Fibroblast of upper back skin (primary cell): ENCODE results near the gene CD6.

Experiments used
- DNase-seq: peaks from one replicate; pipeline ENCODE4 v3.0.0-alpha.2; 2013

Gene CD6

DNA sequence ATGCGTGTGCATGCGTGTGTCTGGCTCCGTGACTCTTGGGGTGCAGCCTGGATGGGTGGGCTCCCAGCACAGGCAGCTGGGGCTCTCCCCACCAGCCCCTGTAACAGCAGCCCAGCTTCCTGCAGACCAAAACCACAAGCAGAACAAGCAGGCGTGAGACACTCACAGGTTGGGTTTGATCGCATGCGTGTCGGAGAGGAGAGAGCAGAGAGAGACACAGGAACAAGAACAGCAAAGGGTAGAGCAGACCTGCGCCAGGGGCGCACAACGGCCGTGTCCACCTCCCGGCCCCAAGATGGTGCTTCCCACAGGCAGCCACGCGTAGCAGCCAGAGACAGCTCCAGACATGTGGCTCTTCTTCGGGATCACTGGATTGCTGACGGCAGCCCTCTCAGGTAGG is at the start of gene CD6:
CD6 (plus strand) TSS at position 161 of the 400 bp plus-strand sequence; CDS start at position 347, 186 bp downstream.
- no peak for DNase-seq

- no peak for DNase-seq
Observed at GRCh38 chr11:60921777-60922335, 49.6 kb upstream of the CD6 start.

DNA sequence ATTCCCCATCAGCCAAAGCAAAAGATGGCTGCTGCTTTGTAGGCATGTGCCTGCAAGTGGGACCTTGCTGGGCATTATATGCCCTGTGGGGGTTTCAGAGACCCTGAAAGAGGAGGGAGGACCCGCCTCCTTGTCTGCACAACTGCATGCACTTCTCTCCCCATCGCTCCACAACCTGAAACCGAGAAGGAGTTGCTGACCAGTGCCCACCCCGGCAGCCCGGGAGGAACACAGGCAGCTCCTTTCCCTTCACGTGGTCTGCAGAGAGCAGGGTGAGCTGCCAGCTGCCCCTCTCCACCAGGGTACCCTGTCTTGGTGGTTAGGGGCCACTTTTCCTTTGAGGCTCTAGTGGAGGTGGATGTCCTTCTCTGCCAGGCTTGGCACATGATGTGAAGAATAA is 48.6 kb upstream of the CD6 start:
- DNase-seq, result no peak

GRCh38 chr11:60923326-60923725 is 48.2 kb upstream of the CD6 start:
- DNase-seq, result no peak

- no peak for DNase-seq
Observed at GRCh38 chr11:60923800-60924109, 47.7 kb upstream of the CD6 start.

DNA sequence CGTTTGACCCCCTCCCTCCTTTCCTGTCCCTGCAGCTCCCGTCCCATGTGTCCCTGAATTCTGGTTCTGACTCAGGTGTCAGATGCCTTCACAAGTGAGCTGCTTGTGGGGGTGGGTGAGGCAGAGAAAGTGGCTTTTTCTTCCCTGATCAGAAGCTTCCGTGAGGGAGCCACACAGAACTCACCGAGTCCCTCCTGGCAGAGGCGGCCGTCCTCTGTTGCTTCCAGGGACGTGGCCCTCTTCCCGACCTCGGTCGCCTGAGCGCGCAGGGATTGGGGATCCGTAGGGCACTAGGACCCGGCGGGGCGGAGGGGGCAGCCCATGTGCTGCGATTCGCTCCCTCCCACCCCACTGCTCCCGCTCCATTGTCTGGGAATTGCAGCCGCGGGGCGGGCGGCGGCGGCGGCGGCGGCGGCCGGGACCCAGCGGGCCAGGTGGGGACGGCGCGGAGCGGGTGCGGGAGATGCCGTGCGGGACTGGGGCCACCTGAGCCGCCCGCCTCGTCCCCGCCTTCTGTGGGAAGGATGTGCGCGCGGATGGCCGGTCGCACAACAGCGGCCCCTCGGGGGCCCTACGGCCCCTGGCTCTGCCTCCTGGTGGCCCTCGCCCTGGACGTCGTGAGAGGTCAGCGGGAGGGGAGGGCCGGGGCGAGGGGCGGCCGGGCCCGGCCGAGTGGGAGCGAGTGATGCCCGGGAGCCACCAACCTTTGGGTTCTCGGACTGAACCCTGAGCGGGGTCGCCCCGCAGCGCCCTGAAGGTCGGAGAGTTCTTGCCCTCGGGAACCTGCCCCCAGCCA is 47.2 kb upstream of the CD6 start, which contains the start of gene TMEM132A:
TMEM132A (plus strand) TSS at position 351 of the 796 bp plus-strand sequence; CDS start at position 525, 174 bp downstream.
- peak; percentile 64 for DNase-seq

GRCh38 chr11:60924906-60925853 is 46.3 kb upstream of the CD6 start:
- no peak for DNase-seq

GRCh38 chr11:60925868-60926267 is 45.6 kb upstream of the CD6 start:
- no peak for DNase-seq

GRCh38 chr11:60926500-60926899 is 45.0 kb upstream of the CD6 start:
- DNase-seq, result no peak

GRCh38 chr11:60927061-60927592 is 44.4 kb upstream of the CD6 start:
- DNase-seq, result no peak

DNA sequence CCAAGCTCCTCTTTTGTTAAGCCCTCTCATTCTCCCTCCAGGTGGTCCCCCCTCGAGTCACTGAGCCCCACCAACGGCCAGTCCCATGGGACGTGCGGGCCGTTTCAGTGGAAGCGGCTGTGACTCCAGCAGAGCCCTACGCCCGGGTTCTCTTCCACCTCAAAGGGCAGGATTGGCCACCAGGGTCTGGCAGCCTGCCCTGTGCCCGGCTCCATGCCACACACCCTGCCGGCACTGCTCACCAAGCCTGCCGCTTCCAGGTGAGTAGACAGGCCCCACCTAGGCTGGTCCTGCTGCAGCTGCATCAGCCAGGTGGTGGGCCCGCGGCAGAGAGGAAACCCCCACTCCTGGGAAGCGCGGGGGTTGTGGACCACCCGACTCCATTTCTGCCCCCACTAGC is 43.9 kb upstream of the CD6 start:
- no peak for DNase-seq

- DNase-seq, result no peak
Observed at GRCh38 chr11:60928563-60929001, 42.9 kb upstream of the CD6 start.

GRCh38 chr11:60929764-60930163 is 41.7 kb upstream of the CD6 start:
- DNase-seq, result no peak

DNA sequence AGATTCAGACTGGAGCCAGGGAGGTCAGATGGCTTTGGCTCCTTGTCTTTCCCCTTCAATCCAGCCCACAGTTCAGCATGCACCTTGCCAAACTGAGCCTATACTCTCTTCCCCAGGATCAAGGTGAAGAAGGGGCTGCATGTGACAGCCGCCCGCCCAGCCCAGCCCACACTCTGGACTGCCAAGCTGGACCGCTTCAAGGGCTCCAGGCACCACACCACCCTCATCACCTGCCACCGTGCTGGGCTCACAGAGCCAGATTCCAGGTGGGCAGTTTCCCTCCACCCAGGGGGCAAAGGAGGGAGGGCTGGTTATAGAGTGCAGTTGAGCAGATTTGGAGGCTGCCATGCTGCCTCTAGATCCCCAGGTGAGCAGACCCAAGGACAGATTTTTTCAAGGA is 41.1 kb upstream of the CD6 start:
- DNase-seq, result no peak

DNA sequence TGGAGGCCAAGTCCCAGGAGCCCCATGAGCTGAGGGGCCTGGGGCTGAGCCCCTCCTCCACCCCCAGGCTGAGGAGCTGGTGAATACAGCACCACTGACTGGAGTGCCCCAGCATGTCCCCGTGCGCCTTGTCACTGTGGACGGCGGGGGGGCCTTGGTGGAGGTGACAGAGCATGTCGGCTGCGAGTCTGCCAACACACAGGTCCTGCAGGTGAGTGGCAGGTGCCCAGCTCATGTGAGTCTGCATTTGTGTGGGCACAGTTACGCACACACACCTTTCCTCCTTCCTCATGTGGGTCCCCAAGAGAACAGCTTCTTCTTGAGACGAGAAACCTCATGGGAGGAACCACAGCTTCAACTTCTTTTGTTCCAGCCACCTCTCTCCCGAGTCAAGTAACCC is 39.6 kb upstream of the CD6 start:
- no peak for DNase-seq

DNA sequence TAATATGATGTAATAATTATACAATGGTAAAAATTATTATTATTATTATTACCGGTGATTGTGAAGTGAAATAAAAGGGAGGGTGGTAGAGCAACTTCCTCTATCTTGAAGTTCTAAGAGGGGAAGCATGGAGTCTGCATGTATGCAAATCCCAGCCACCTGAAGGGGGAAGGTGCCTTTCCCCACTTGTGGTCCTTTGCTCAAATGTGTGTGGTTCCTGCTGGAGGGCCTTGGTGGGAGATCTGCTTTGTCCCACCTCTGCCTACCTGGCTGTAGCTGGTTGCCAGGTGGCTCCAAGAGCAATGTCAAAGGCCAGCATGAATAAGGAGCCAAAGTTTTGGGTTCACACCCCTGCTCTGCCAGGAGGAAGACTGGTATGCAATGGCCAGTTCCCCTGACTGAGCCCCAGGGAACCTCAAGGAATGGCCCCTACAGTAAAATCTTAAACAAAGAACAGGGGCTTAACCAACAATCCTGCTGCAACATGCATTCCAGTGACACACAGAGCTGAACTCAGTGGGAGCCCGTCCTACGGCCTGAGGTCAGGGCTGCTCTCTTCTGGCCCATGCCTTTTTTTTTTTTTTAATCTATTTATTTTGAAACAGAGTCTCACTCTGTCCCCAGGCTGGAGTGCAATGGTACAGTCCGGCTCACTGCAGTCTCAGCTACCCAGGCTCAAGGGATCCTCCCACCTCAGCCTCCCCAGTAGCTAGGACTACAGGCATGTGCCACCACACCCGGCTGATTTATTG is 38.7 kb upstream of the CD6 start:
- no peak for DNase-seq

GRCh38 chr11:60933416-60934123 is 37.9 kb upstream of the CD6 start:
- DNase-seq, result no peak

DNA sequence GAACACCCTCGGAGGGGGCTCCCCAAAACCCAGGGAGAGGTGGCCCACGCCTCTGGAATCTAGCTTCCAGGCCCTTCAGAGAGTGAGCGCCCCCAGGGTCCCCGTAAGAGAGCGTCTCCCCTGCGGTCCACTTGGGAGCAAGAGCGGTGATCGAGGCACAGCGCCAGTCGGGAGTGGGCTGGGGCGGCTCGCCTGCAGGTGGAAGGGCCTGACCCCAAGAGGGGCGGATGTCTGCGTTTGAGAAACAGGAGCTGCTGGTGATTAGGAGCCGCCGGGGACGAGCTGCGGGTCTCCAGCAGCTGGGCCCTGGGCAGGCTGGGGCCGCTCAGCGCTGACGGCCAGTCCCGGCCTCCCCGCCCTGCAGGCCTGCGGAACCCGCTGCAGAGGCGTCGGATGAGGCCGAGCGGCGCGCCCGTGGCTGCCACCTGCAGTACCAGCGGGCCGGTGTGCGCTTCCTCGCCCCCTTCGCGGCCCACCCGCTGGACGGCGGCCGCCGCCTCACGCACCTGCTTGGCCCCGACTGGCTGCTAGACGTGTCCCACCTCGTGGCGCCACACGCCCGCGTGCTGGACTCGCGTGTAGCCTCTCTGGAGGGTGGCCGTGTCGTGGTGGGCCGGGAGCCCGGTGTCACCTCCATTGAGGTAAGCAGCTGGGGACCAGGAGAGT is 37.2 kb upstream of the CD6 start:
- no peak for DNase-seq

DNA sequence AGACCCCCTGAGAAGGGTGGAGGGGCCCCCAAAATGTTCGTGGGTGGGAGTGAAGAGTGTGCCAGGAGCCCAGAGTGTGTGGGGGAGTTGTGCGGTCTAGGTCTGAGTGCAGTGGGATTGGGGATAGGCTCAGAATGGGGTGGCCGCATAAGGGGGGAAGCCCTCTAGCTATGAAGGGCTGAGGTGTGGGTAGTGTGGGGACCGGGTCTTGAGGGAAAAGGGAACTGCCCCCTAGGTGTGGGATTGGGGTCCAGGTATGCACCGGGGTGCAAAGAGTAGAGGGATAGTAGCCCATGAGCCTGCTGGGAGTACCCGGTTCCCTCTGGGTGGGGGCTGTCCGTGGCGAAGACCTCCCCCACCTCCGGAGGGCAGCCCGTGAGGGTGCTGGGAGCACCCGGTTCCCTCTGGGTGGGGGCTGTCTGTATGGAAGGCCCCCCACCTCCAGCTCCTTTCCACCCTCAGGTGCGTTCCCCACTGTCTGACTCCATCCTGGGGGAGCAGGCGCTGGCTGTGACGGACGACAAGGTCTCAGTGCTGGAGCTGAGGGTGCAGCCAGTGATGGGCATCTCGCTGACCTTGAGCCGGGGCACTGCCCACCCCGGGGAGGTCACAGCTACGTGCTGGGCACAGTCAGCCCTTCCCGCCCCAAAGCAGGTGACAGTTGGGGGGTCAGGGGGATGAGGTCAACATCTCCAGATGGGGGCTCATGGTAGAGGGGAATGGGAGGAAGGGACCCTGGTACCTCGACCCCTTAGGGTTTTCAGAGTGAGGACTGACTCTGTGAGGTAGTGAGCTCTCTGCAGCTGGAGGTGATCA is 36.5 kb upstream of the CD6 start:
- DNase-seq, result no peak

DNA sequence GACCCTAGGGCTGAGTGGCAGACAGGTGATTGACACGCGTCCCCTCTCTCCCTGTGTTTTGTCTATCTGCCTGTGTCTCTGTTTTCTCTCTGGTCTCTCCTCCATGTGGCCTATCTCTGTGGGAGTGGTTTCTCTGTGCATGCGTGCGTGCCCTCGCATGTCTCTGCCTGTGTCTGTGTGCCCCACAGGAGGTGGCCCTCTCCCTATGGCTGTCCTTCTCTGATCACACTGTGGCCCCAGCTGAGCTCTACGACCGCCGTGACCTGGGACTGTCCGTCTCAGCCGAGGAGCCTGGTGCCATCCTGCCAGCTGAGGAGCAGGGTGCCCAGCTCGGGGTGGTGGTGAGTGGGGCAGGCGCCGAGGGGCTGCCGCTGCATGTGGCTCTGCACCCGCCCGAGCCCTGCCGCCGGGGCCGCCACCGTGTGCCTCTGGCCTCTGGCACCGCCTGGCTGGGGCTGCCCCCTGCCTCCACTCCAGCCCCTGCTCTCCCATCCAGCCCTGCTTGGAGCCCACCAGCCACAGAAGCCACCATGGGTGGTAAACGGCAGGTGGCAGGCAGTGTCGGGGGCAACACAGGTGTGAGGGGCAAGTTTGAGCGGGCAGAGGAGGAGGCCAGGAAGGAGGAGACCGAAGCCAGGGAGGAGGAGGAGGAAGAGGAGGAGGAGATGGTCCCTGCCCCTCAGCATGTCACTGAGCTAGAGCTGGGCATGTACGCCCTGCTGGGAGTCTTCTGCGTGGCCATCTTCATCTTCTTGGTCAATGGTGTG is 35.6 kb upstream of the CD6 start:
- DNase-seq, result no peak
